Activated CD4-positive, alpha-beta T cell treated with anti-CD3 and anti-CD28 coated beads, Interleukin-2, Interleukin-6, amounts not matched to agents 100 ng/mL and 50 ng/mL, durations not matched to agents 16 hours and 8 hours (primary cell): Measurements from ENCODE around the gene PIAS3.
A peak's percentile ranks its signal among the peaks of the same experiment; 100 is the strongest.
"Not testable (repeated sequence)": the region's sequence is repeated elsewhere in the genome, so short reads cannot be mapped to it uniquely, and the experiment has no call there.

Experiments used
- DNase-seq: peaks from one replicate; pipeline ENCODE4 v3.0.0-alpha.2; 2020

The PIAS3 gene

DNA sequence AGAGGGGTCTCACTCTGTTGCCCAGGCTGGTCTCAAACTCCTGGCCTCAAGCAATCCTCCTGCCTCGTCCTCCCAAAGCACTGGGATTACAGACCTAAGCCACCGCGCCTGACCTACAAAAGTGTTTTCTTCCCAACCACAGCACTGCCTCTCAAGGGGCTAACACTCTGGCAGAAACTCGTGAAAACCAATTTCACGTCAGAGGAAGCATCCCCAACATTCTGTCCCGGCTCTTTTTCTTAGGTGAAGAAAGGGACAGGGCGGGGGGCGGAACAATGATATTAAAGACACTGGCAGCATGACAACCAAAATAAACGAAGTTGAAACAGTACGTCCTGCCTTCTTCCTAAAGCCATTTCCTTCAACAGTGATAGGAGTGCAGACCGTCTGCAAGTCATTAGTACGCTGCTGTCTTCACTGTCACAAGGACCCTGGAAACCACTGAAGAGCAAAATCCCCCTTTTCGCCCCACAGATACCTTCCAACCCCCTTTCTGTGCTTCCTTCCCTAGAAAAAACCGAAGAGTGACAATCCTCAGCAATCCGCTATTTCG lies 36.0 kb downstream of the PIAS3 start:
- DNase-seq = not testable (repeated sequence)

DNA sequence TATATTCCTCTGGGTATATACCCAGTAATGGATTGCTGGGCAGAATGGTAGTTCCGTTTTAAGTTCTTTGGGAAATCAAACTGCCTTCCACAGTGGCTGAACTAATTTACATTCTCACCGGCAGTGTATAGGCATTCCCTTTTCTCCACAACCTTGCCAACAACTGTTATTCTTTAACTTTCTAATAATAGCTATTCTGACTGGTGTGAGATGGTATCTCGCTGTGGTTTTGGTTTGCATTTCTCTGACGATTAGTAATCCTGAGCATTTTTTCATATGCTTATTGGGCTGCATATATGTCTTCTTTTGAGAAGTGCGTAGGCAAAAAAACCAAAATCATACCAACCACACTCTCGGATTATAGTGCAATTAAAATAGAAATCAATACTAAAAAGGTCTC lies 40.8 kb downstream of the PIAS3 start:
- DNase-seq = peak; percentile 19

DNA sequence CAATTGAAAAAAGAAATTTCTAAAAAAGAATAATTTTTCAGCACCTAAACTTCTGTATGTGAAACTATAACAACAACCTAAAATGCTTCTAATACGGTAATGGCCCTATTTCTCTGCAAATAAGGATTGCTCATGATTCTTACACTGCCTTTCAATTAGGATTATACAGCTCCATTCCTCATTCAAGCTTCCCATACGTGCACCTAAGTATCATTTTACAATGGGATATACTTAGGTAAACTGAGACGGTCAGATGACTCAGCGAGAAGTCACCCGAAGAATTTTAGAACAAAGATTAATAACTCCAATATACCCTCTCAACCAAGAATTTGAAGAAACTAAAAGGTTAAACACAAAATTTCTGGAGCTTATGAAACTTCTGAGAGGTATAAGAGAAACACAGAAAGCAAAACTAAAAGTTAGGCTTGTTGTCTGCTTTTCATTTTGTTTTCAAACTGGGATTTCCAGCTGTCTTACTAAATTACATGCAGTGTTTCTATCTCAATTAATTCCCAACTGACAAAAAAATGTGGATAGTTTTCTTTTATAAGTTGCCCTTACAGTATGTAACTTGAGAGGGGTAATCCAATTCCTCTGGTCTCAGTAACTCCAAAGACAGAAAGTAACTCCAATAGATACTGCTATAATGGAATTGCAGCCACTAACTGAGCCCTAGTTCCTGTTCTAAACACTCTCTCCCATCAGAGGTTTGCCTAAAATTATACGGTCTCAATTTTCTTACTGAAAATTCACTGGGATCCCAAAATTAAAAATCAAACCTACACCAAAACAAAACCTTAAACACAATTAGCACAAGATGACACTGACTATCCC lies 45.7 kb downstream of the PIAS3 start:
- DNase-seq = not testable (repeated sequence)

DNA sequence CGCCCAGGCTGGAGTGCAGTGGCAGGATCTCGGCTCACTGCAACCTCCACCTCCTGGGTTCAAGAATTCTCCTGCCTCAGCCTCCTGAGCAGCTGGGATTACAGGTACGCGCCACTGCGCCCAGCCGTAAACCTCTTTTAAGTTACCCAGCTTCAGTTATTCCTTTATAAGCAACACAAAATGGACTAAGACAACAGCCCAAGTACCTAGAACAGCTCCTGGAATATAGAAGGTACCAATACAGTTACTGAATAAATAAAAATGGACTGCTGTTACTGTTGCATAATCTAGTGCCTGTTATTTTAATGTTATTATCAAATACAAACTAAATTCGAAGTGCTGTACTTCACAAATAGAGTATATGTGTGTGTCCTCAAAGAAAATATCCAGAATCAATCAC lies 52.0 kb downstream of the PIAS3 start:
- DNase-seq = no peak

DNA sequence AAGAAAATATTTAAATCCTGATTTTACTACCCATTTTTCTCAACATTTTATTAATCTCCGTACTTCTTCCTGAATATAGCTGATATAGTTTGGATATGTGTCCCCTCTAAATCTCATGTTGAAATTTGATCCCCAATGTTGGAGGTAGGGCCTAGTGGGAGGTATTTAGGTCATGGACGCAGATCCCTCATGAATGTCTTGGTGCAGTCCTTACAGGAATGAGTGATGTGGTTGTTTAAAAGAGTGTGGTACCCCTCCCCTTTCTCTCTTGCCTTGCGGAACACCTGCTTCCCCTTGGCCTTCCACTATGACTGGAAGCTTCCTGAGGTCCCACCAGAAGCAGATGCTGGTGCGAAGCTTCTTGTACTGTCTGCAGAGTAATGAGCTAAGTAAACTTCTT lies 52.5 kb downstream of the PIAS3 start:
- DNase-seq = no peak

DNA sequence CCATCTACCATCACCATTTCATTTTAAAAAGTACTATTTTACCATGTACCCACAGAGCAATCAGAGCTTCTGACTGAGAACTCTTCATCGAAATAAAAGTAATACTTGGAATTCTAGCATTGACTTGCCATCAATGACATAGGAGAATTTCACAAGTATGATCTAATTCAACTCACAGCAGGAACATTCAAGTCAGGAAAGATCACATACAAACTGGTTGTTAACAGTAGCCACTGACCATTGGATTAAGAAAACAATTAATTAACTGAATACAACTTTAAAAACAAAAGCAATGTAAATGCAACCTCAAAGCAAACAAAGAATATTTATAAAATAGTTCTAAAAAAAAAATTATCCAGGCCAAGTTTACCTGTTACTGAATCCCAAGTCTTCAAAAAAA lies 53.8 kb downstream of the PIAS3 start:
- no peak for DNase-seq

DNA sequence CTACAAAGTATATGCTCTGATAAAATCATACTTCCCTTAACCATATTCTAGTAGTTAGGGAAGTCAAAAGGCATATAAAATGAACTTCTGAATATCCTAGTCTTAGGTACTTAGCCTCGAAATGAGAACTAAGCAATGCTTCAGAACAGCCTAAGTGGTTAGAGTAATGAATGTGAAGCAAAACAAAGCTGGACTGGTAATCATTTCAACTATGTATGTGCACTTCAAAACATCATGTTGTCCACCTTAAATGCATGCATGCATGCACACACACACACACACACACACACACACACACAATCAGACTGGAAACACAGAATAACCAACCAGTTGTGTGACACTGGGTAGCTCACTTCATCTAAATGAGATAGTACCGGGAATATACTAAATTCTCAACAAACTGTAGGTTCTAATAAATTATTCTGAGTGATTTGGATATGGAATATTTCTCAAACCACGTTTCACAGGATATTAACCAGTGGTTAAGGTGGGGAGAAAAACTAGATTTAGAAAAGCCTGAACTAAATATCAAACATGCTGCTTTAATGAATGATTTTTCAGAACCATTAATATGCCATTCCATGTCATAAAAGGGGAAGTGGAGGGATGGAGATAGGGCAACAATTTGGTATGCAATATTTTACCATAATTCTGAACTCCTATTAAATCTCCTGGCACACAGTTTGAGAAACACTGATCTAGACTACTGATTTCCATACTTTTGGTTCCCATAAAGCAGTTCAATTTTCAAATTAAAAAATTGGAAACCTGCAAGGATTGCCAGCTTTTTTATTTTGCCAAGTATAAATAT lies 54.4 kb downstream of the PIAS3 start:
- DNase-seq = no peak

DNA sequence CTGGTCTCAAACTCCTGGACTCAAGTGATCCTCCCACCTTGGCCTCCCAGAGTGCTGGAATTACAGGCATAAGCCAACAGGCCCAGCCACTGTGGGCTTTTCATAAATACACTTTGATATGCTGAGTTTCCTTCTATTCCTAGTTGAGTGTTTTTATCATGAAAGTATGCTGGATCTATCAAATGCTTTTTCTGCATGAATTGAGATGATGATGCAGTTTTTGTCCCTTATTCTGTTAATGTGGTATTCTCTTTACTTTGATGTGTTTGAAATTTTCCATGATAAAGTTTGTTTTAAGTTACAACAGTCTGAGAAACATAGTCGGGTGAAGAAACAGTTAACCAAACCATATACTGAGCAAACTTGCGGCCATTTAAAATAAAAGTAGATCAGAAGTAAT lies 59.1 kb downstream of the PIAS3 start:
- DNase-seq = no peak
